HG03060 (cell line): ENCODE measurements around the gene USP38.
"Not testable (repeated sequence)": the region's sequence is repeated elsewhere in the genome, so short reads cannot be mapped to it uniquely, and the experiment has no call there.

Experiments used
- ATAC-seq: cut with Tn5 transposase; IDR thresholded peaks from one replicate; pipeline ENCODE4 v1.9.1; 2021; ENCODE audit warnings: low read depth, moderate number of reproducible peaks; ENCODE audit not compliant: unreplicated experiment

The USP38 gene

DNA sequence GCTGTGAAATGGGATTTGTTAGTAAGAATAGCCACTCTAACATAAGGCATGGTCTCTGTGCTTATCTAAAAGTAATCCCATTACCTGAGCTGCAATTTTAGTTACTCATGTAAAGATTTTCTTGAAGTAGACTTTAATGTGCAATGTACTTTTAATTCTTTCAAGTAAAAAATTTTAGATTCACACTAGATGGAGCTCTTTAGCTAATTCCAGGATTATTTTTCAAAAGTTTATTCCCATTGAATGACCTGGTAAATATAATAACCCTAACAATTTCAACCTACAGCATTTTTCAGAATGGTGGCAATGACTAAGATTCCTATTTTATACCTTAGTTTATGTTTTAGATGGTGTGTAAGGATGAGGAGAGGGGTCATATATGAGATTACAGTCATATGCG, 18.1 kb downstream of the USP38 start:
- ATAC-seq, result no peak

DNA sequence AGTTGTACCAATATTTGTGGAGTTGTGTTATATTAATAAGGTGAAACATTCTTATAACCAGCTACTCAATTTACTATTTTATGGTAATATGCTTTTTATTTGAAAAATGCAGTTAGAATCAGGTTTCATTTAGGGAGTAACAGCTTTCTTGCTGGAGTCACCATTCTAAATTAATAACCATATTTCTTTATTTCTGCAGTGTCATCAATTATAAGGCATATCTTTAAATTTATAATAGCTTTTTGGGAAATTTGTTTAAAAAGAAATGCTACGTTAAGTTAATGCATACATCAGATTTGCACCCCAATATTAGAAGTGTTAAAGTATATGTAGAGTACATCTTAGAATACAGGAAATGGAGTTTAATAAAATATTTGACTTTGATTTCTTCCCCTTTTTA, 18.9 kb downstream of the USP38 start:
- no peak for ATAC-seq

DNA sequence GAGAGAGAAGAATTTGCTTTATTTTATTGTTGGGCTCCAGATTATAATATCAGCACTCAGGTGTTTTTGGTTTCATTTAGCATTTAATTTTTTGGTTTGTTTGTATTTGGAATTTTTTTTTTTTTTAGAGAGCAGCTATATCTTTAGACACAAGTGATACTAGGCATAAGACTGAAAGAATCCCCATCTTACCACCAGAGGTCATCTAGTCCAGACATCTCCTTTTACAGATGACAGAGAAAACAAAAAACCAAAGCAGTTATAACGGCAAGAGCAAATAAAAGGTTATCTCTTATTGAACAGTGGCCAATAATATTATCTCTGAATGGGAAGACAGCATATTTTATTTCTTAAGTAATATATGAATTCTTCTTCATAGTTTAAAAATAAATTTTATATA, 22.8 kb downstream of the USP38 start:
- ATAC-seq, result no peak

DNA sequence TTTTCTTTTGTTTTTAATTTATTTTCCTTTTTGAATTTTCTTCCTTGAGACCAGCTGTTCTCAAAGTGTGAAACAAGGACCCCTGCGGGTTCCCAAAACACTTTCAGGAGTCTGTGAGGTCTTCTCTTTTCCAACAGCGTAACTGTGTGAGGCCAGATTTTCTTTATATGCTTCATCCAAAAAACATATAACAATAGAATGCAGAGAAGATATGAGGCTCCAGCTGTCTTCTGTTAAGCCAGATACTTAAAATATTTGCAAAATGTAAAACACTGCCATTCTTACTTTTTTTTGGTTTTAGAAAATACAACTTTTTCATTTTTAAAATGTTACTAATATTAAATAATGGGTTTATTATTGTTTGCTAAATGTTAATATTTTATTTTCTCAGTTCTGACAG, 27.8 kb downstream of the USP38 start:
- ATAC-seq, result no peak

DNA sequence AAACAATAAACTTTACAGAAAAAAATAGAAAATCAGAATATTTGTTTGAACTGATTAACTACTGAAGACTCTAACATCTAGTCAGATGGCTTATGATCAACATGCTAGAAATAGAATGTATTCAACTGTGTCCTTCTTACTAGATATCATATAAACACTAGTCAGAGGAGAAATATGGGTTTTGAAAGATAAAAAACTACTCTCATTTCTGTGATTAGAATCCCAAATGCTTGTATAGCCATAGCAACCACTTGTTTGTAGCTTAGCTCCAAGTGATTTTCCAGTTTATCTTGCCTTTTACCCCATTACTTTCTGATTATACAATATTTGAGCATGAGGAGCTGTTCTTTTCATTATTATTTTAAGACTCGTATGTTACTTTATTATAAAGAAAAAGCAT, 31.2 kb downstream of the USP38 start:
- no peak for ATAC-seq

DNA sequence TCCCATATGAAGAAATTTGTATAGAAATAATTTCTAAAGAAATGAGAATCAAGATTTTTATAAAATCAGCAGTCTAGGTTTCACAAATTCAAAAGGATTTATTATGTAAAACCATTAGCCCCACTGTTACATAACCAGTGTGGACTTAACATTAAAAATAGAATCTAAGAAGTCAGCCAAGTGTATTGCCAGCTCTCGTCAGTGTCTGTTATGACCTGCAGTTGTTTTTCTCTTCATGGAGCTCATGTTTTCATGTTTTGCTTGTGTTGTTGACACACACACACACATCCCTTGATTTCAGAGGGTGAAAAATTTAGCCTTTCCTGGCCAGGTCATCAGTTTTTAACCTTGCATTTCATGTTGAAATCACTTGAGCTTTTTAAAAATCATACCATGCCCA, 39.5 kb downstream of the USP38 start:
- ATAC-seq, result no peak

DNA sequence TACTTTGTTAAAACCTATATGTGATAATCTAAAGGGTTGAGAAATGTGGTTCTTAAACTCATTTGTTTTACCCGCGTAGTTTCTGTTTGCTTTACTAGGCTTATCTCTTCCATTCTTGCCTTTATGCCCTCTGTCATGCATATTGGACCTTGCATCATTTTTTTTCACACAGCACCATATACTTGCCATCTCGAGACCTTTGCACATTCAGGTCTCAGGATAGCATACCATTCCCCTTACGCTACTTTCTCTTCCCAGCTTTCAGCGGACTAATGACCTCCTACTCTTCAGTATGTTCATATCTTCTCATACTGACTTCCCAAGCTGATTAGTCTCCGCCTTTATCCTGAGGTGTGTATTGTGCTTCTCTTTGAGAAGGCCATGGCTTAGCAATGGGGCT, 40.5 kb downstream of the USP38 start:
- no peak for ATAC-seq

DNA sequence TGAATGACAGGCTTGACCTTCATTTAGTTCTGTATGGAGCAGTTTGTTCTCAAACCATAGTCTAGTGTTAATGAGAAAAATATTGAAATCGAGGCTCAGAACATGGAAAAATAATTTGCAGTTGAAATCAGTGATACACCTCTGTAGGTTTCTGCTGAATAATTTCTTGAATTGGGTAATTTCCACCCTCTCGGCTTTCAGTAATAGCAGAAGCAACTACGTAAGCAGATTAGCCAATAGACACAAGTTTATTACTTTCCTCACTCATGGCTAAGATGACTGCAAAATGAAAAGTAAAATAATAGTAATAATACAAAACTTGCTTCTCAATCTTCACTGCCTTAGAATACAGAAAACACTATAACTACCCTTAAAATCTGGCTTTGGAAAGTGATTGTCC, 46.0 kb downstream of the USP38 start:
- ATAC-seq, result no peak

DNA sequence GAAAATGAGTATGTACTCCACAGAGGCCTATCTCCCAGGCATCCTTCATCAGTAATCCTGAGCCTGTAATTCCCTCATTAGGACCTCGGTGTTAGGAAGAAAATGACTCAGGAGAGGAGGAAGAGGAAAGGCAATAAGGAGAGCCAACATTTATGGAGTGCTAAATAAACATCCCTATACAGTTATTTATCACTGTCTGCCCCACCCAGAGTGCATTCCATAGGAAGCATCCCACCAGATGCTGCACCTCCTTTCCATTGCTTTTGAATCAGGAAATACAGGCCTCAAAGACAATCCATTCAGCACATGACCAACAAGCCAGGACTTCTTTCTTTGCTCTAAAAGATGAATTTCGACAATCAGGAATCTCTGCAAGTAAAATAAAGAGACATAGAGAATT, 47.6 kb downstream of the USP38 start:
- no peak for ATAC-seq

DNA sequence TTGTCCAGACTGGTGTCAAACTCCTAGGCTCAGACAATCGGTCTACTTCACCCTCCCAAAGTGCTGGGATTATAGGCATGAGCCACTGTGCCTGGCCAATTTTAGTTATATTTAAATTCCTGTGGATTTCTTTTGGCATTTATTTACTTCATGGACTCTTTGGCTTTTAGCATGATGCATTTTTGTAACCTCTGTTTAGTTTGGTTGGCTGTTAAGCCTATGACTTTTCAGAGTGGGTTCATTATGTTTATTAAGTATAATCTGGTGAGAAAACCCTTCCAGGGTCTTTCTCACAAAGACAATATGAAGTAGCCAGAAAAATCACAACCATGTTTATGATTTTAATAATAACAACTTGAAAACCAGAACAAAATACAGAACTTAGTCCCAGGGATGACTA, 49.4 kb downstream of the USP38 start:
- ATAC-seq, result no peak

DNA sequence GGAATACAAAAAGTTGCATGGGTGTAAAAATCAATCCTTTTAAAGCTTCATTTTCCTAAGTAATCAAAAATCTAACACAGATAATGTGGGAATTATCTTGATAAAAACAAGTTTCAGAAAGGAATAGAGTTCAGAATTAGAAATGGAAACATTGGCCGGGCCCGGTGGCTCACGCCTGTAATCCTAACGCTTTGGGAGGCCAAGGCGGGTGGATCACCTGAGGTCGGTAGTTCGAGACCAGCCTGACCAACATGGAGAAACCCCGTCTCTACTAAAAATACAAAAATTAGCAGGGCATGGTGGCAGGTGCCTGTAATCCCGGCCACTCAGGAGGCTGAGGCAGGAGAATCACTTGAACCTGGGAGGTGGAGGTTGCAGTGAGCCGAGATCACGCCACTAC, 52.5 kb downstream of the USP38 start:
- ATAC-seq, result not testable (repeated sequence)

DNA sequence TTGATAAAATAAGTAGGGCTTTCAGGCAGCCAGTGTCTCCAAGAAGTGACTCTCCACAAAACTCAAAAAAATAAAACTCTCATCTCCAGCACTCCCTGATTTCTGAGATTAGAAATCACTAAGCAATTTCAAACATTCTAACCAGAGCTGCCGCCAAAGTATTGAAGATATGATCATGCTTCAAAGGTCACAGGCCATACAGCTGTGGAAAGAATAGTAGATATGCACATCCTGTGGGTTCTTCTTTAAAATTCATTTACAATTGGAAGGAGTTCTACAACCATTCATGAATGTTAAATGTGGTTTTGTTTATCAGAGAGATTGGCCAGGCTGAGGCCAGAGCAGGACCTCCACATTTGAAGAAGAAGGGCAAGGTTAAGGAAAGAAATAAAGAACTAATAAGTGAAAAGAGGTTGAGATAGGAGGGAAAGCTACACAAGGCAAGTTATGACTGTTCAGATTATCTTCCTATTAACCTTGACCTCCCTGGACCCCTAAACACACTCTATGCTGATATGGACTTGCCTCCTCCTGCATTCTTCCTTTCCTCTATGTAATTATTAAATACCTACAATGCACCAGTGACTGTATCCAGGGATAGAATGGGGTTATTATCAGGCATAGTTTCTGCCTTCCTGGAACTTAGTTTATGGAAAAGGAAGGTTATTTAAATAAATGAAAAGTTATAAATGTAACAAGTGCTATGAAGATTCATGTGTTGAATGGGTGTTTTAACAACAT, 56.4 kb downstream of the USP38 start:
- ATAC-seq, result no peak

DNA sequence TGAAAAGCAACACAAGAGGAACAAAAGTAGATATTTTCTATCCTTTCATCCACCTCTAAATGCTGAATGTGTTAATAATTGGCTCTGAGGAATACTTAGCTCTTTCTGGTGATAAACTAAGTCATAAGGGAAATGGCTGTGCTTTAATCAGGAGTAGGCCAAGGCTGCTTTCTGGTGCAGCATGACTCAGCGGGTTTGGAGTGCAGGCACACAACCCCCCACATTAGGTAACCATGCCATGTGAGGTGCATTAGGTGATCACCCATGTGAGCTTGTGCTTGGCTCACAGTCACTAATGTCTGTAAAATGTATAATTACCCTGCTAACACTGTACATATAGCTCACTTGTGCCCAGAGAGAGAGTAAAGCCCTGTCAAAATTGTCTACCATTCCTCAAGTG, 57.2 kb downstream of the USP38 start:
- no peak for ATAC-seq

DNA sequence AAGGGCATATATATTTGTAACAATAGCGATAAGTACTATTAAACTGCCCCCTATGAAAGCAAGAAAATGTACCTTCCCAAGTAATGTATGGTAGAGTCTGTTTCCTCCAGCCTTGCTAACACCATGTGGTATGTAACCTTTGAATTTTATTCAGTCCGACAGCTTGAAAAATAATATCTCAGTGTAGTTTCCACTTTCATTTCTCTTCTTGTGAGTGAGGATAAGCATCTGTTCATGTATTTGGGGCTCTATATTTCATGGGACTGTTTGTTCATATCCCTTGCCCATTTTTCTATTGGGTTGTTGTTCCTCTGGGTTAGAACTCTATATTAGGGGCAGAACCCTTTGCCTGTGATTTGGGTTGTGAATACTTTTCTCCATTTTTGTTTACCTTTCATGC, 58.3 kb downstream of the USP38 start:
- no peak for ATAC-seq

DNA sequence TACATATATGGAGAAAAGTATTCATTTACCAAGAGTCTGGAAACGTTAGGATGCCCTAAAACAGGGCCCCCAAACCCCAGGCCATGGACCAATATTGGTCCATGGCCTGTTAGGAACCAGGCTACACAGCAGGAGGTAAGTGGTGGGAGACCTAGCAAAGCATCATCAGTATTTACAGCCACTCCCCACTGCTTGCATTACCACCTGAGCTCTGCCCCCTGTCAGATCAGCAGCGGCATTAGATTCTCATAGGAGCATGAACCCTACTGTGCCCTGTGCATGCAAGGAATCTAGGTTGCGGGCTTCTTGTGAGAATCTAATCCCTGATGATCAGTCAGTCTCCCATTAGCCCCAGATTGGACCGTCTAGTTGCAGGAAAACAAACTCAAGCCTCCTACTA, 62.3 kb downstream of the USP38 start:
- no peak for ATAC-seq

DNA sequence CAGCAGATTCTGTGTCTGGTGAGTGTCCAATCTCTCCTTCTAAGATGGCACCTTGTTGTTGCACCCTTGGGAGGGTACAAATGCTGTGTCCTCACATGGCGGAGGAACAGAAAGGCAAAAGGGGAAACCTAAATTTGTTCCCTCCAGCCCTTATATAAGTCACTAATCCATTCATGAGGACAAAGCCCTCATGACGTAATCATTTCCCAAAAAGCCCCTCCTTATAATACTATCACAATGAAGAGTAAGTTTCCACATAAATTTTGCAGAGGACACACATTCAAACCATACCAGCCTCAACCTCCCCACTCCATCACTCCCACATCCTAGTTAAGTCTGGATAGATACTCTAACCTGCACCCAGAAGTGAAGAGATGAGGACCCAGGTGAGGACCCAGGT, 63.1 kb downstream of the USP38 start:
- ATAC-seq, result no peak

DNA sequence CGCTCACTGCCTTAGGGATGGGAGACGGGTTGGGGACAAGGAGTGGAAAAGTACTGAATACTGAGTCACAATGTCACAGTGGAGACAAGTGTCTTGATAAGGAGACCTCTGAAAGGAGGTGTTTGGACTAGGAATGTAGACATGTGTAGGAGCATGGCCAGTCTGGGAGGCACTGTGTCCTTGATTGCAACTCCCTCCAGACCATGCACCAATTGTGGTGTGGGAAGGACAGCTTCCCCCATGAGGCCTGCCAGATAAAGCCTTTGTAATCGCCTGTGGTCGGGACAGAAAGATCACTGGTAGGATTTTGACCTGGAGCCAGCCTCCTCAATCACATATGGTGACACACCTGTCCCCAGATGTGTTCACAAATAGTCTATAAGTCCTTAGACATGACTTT, 64.1 kb downstream of the USP38 start:
- ATAC-seq, result no peak

DNA sequence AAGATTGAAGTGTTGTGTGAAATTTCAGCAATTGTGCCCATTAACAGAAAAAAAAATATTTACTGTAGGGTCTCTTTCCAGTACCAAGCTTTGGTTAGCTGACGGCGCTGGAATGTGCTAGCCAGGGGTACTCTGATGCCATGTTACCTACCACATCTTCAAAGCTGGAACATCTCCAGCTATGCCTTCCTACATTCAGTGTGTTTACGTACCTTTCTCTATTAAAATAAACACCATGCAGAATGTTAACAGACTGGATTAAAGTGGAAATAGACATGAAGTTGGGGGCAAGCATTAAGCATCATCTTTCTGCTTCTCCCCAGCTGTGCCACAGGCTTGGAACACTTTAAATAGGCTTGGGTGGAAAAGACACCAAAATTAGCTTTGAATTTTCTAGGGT, 65.9 kb downstream of the USP38 start:
- ATAC-seq, result no peak

DNA sequence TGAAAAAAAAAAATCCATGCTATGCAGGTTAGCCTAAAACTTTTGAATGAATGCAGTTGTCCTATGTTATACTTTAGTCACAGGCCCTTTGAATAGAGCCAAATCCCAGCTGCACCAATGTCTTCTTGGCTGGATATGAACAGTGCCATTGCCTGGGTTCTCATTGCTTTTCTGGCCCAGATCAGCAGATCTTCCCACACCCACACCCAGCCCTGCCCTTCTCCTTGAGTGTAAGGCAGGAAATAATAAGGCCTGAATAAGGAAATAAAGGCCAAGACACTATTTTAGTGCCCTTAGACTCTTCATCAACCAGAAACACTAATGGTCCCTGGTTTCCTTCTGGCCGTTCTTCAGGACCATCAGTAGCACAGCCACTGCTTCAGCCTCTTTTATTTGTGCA, 66.6 kb downstream of the USP38 start:
- ATAC-seq, result no peak

DNA sequence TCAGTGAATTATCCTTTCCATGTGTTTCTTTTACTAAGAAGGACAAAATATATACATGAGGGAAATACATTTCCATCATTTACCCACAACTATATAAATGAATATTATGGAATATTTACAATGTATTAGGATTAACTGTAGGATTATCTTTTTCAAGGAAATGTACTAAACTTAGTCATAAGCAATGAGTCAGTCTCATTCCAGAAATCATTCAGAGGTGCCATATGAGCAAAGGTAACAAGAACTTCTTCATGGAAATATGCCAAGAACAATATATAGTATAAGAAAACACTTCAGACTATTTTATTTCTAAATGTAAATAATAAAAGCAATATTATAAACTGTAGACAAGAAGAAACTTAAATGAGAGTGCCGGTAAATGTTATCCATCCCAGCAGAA, 67.1 kb downstream of the USP38 start:
- ATAC-seq, result no peak

DNA sequence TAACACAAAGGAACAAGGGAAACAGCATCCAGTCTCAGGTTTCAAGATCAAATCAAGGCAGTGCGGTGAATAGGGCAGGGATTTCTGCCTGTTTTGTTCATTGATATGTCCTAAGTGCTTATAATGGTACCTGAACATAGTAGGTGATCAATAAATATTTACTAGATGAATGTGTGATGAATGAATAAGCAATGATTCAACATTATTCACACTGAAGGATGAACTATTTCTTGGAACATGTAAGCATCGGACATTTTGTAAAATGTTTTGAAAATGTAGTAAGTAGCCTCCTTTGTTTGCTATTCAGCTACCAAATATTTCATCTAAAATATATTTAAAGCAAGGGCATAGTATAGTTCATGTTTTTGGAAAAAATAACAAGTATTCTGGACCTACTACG, 67.8 kb downstream of the USP38 start:
- no peak for ATAC-seq

DNA sequence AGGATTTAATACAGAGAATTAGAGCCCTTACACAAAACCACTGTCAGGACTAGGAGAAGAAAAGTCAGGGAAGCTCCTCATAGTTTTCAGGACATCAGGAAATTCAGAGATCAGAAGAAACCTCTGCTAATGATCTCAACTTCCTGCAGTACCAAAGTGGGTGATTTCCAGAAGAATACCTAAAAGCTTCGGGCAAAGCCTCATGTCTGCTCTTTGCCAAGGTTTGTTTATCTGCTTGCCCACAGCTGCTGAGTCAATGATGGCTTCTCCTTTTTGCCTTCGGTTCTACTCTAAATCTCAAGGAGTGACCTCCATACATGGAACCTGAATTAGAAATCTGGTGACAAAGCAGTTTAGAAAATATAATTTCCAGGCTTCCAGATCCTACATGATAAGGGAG, 68.4 kb downstream of the USP38 start:
- ATAC-seq, result no peak
